K562 treated with DMSO at 1 percent for 12 hours (cell line): ENCODE measurements around the gene FLNB. TPM values are rescaled to one million over a fixed set of nuclear protein-coding genes. Genes with fewer than 3 reads are reported as not detected.

Source experiments
- total RNA-seq: library from RNA; unstranded; fragments of 300-600 nt; gene quantifications from 2 replicates; pipeline ENCODE4 v1.2.3, GENCODE V29; 2022; ENCODE audit not compliant: insufficient read depth

FLNB gene
- total RNA-seq: 28.8 and 75.7 TPM in 2 replicates

GRCh38 chr3:58008141-58009025, at the start of gene FLNB:
TSS of gene FLNB (plus strand) at chr3:58008422. CDS start at chr3:58008565, 143 bp downstream.

GRCh38 chr3:58210761-58211460, 202.7 kb downstream of the FLNB start, which contains the start of gene DNASE1L3:
TSS of gene DNASE1L3 (minus strand) at chr3:58210972. CDS start at chr3:58210906, 66 bp downstream.

Other genes starting within 250 kb of the FLNB start
- gene DNASE1L3, start 202.6 kb downstream of the FLNB start, total RNA-seq: not detected in 2 replicates
- gene ABHD6, start 229.4 kb downstream of the FLNB start, total RNA-seq: 3.2 and 7.1 TPM in 2 replicates